Posterior vena cava (tissue), 2 donors: ENCODE results near the gene HBE1. TPM values are rescaled to one million over a fixed set of nuclear protein-coding genes. Genes with fewer than 3 reads are reported as not detected.

Source experiments
- DNase-seq: peaks from one replicate; pipeline ENCODE4 v3.0.0-alpha.2; 2020; ENCODE audit warnings: low spot score
- intact Hi-C, 2 donors: fragments of 100-400 bp; cut with DNase I; formaldehyde crosslinking; loops; one replicate each; pipeline versions ENCODE4 v1.14.1 to v1.14.2; 2022 to 2023
- total RNA-seq, 2 donors: library from RNA; stranded (reverse); fragmentation: NEBNext Ultra II Directional; extraction: Animal tissue kit (Norgen Biotek cat#: 25700); gene quantifications; one replicate each; pipeline ENCODE4 v1.2.1, GENCODE V29; 2021
- donor health status: DM: yes; HTN: yes; CAD: no.
- donor health status: DM: yes; HTN: yes; CAD: no.

The HBE1 gene
- total RNA-seq, 2 donors from 2014 or later: not detected

GRCh38 chr11:5223686-5224085, 46.1 kb downstream of the HBE1 start:
- intact Hi-C loops: no loop called here
- DNase-seq: no peak

GRCh38 chr11:5223146-5223545, 46.6 kb downstream of the HBE1 start:
- intact Hi-C loops: no loop called here
- DNase-seq: no peak

Other genes starting within 250 kb of the HBE1 start
- not detected for gene OR52J3, start 223.4 kb downstream of the HBE1 start, total RNA-seq
- gene OR52E2, start 210.3 kb downstream of the HBE1 start, total RNA-seq: not detected
- not detected for gene OR52E1, start 200.4 kb downstream of the HBE1 start, total RNA-seq
- not detected for gene OR52A5, start 131.6 kb downstream of the HBE1 start, total RNA-seq
- gene OR52A1, start 115.2 kb downstream of the HBE1 start, total RNA-seq: not detected
- not detected for gene OR51V1, start 69.3 kb downstream of the HBE1 start, total RNA-seq
- 1,000 to 10,000 TPM; 1,053 to 3,910 TPM for gene HBB, start 42.9 kb downstream of the HBE1 start, total RNA-seq
- gene HBD, start 35.5 kb downstream of the HBE1 start, total RNA-seq: 1 to 10 TPM; 1.4 to 4.8 TPM
- gene HBG1, start 20.1 kb downstream of the HBE1 start, total RNA-seq: not detected
- gene HBG2, start 15.2 kb downstream of the HBE1 start, total RNA-seq: under 1 TPM in 1 of 2 donors, not detected in 1; 0.71 TPM
- under 1 TPM in 1 of 2 donors, not detected in 1; 0.46 TPM for gene OR51B4, start 32.0 kb upstream of the HBE1 start, total RNA-seq
- gene OR51B2, start 54.4 kb upstream of the HBE1 start, total RNA-seq: not detected
- under 1 TPM; 0.29 to 0.51 TPM for gene OR51B5, start 73.6 kb upstream of the HBE1 start, total RNA-seq
- gene OR51B6, start 81.6 kb upstream of the HBE1 start, total RNA-seq: not detected
- gene OR51M1, start 113.9 kb upstream of the HBE1 start, total RNA-seq: not detected
- not detected for gene OR51Q1, start 152.2 kb upstream of the HBE1 start, total RNA-seq
- gene OR51I1, start 171.6 kb upstream of the HBE1 start, total RNA-seq: not detected
- not detected for gene OR51I2, start 179.4 kb upstream of the HBE1 start, total RNA-seq
- gene OR52D1, start 218.7 kb upstream of the HBE1 start, total RNA-seq: not detected
- gene UBQLN3, start 240.0 kb upstream of the HBE1 start, total RNA-seq: under 1 TPM in 1 of 2 donors, not detected in 1; 0.38 TPM
- under 1 TPM; 0.32 to 0.38 TPM for gene UBQLNL, start 246.8 kb upstream of the HBE1 start, total RNA-seq